Measurements from ENCODE around the gene NEK8.

Gene NEK8

DNA sequence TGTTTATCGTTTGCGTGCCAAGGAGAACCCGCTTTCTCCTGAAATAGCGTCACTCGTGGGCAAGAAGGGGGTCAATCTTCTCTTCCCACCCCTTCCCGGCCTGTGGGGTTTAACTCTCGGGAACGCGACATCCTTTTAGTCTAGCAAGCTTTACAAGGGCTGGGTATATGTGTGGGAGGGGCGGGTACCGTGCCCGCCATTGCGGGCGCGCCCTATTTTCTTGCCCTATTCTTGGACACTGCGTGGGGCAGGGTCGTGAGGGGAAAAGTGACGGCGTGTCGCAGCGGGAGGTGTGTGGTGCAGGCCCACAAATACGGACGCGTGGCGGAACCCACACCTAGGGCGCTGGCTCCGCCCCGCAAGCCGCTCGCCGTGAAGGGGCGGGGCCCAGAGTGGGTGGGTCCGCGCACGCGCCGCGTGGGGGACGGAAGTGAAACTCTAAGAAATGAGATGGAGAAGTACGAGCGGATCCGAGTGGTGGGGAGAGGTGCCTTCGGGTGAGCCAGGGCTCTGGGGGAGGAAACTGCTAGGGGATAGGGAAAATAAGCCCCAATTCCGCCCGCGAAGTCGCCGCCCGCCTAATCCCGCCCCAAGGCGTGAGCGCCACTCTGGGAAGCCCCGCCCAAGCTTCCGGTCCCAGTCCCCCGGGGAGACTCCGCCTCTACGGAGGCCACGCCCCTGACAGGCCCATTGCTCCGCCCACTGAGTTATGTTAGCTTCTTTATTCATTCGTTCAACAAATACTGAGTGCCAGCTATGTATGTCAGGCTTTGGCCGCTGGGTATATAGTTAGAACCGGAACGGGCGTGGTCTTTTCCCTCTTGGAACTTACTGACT, at the start of gene NEK8:
Gene NEK8, plus strand, starts transcription at position 425 of the 837 bp plus-strand sequence. Its CDS starts 26 bp downstream, at position 451.
- peak; percentile 85 for DNase-seq

DNA sequence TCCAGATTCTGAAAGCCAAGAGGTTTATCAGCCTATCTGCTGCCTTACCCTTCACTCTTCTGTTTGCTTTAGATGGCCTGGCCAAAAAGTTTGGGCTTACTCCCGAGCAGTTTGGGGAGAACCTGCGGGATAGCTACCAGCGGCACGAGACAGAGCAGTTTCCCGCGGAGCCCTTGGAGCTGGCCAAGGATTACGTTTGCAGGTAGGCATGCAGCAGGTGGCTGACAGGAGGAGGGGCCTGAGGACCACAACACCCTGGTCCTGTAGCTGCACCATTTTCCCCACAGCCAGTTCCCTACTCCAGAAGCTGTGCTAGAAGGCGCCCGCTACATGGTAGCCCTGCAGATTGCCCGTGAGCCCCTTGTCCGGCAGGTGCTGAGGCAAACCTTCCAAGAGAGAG, 45.9 kb upstream of the NEK8 start:
- DNase-seq, result no peak

DNA sequence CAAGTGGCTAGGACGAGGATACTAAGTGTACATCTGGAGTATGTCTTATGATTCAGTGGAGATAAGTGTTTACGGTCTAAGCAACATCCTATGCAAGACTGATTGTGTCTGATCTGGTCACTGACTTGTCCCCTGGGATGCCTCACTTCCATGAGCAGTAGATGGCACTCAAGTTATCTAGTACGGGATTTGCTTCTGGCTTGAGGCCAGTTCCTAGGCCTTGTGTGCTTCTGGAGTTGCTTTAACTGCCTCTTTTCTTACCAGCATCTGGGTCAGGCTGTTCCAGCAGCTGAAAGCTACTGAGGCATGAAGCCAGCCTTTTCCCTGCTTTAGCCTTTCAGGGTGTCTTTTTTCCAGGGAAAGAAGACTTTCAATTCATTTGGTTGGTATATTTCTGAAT, 43.6 kb upstream of the NEK8 start:
- peak; percentile 29 for DNase-seq

DNA sequence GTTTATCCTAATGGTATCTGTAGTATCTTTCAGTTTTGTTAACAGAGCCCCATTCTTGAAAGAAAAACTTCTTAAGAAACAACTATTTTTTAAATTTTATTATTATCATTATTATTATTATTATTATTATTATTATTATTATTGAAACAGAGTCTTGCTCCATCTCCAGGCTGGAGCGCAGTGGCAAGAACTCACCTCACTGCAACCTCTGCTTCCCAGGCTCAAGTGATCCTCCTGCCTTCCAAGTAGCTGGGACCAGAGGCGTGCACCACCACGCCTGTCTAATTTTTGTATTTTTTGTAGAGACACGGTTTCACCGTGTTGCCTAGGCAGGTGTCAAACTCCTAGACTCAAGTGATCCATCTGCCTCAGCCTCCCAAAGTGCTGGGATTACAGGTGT, 43.2 kb upstream of the NEK8 start:
- DNase-seq, result no peak

DNA sequence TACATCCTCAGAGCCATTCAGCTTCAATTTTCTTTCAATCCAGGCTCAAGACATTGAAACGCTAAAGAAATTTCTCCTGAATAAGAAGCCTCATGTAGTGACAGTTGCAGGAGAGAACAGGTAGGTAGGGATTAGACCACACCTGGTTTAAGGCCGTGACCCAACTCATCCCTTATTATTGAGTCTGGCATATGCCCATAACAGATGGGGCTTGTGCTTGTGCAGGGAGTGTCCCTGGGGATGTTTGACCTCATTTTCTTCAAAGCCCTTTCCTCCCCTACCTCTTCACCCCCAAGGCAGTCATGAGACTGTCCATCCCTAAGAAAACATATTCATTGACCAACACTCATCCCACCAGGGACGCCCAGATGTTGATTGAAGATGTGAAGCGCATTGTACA, 42.3 kb upstream of the NEK8 start:
- DNase-seq, result no peak

DNA sequence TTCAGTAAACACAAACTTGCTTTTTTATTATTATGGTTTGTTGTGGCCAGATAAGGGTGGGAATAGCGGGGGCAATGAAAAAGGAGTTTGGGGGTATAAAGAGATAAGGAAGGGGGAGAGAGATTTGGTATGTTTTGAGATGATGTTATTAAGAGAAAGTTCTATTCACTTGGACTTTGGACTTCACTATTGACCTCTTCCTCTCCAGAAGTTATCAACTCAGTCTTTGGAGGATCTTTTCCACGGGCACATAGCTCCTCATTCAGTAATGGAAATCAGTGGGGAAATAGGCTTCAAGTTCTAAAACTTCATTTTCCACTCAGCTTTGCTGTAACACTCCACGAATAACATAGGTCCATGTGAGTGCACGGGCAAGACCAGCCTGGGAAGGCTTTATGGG, 40.1 kb upstream of the NEK8 start:
- DNase-seq, result no peak

DNA sequence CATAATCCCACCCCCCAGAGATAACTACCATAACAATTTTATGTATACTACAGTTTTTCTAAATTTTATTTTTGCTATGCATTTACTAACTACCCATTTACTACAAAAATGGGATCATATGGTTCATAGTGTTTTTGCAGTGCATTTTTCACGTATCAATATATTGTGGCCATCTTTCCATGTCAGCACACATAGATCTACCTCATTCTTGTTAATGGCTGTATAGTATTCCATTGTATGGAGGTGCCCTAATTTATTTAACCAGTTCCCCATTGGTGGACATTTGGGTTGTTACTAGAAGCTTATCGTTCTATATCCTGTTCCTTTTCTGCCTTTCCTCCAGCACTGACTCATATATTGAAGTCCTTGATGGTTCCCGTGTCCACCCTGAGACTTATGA, 39.6 kb upstream of the NEK8 start:
- no peak for DNase-seq

DNA sequence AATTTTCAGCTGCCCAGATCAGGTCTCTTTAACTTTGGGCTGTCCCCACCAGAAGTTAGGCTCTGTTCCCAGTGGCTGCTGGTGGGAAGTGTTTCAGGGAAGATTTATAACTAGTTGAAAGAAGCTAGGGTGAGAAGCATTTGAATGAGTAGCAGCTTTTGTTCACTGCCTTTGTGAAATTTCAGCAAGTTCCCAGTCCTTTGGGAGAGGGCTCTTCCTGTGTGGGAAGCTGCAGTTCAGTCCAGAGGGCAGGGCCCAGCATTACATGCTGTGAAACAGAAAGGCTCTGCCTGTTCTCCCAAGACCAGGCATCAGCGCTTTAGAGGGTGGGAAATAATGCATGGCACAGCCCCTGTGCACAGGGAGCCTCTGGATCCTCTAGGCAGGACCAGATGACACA, 34.7 kb upstream of the NEK8 start:
- no peak for DNase-seq

DNA sequence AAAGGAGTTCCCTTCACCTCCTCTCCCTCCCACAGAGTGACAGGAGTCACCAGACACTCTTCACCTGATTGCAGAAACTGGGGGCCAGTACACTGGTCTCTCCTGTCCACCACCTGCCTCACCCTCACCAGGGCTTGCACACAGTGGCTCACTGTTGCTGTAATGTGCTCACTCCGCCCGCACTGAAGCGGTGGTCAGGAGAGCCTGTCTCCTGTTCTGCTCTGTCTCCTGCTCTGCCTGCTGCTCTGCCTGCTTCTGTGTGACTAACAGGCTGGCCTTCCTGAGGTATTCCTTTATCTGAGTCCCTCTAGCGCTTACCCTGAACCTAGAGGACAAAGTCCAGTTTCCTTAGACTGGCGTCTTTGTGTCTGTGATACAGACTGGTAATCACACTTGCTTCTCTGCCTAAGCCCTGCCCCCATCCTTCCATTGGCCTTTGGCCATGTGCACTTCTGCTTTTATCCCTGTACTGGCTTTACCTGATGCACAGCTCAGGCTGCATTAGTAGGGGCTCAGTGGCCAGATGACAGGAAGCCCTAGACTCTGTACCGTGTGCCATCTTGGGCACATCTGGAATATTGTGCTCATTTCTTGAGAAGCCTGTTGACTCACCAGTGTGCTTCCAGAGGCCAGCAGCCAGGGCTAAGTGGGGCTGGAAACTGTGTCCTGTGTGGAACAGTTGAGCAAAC, 30.2 kb upstream of the NEK8 start:
- DNase-seq, result no peak

DNA sequence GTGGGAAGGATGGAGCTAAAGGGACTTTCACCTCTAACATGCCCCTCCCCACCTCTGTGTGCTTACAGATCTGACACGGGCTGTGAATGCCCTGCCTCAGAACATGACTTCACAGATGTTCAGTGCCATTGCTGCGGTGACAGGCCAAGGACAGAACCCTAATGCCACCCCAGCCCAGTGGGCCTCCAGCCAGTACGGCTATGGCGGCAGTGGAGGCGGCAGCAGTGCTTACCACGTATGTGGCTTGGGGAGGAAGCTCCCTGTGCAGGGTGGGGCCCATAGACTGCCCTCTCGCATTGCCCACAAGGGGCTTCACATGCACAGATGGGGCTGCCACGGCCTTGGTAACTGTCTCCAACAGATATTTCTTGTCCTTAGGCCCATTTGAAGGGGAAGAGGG, 28.3 kb upstream of the NEK8 start:
- no peak for DNase-seq

DNA sequence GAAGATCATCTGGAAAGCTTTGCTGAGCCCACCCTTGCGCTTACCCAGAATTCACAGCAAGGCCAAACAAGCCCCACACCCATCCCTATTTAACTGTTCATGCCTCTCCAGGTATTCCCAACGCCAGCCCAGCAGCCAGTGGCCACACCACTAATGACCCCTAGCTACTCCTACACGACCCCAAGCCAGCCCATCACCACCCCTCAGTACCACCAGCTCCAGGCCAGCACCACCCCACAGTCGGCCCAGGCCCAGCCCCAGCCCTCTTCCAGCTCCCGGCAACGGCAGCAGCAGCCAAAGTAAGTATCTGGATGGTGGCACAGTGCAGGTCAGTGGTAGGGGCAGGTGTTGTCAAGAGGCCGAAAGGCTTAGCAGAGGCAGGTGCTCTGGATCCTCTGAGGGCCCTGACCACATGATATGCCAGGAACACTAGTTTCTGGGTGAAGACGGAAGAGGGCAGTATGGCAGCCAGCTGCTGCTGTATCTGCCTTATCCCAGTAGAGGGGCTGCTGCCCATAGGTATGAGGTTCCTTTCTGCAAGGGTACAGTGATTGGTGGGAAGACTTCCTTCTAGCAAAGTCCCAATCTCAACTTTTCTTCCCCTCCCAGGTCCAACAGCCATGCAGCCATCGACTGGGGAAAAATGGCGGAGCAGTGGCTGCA, 27.6 kb upstream of the NEK8 start:
- DNase-seq, result no peak

DNA sequence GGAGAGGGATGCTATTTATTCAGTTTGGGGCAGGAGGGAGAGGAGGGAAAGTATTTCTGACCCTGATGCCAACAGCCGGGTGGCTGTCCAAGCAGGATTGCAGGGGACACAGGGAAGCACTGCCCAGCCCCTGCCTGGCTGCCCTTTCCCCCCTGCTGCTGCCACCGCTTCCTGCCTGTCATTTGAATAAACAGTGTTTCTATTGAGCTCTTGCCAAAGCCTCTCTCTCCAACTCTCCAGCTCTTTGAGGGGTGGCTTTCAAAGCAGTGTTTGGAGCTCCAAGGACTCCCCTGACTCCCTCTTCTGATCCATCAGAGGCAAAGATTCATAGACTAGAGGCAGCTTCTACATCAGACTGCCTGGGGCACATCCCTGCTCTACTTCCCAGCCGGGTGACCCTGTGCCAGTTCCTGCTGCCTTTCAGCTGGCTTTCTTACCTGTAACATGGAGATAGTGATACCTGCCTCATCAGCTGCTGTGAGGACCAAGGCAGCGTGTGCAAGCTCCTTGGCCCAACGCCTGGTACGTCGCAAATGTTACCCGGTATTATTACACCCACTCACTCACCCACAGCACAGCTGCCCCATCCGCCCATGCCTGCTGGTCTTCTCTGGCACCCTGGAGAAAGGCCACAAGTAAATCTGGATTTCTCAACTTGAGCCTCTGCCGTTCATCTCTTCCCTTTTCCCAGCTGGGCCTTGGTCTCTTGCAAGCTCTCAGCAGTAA, 26.4 kb upstream of the NEK8 start:
- peak; percentile 75 for DNase-seq

DNA sequence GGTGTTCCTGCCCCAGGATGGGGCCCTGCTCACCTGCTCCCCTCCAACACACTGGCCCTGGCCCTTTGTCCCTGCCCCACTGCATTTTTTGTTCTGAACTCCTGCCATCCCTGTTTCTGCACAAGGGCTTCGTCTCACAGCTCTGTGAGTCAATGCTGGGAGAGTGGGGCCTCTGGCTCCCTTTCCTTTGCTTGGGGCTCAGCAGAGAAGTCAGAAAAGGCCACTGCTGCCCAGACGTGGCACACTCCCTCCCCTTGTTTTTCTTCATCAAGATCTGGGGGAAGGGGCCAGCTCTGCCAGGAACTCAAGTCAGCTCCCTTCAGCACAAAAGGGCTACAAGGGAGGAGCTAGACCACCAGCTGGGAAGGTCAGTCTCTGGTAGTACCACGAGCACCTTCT, 25.8 kb upstream of the NEK8 start:
- no peak for DNase-seq

DNA sequence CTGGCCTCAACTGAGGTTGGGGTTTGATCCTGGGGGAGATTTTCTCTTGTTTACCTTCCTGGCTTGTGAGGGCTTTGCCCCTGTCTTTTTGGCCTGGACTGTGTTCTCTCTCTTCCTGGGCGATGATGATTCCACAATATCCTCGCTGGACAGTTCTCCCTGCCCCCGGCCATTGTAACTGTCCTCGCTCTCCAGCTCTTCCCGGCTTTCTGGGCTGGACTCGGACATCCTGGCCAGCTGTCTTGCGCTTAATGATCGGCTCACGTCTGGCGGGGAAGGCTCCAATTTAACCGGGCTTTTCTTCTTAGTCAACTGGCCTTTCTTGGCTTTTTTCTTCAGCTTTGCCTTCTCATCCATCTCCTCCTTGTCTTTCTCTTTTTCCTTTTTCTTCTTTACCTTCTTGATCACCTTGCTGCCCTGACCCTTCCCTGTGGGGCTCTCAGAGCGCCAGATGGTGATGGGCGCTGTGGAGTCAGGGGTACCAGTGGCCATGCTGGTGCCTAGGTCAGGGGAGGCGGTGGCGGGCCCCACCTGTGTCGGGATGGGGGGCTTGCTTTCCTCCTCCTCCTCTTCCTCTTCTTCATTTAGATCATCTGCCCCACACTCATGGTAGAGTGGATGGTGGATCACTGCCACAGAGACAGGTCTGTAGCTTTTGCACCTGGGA, 24.9 kb upstream of the NEK8 start:
- no peak for DNase-seq

DNA sequence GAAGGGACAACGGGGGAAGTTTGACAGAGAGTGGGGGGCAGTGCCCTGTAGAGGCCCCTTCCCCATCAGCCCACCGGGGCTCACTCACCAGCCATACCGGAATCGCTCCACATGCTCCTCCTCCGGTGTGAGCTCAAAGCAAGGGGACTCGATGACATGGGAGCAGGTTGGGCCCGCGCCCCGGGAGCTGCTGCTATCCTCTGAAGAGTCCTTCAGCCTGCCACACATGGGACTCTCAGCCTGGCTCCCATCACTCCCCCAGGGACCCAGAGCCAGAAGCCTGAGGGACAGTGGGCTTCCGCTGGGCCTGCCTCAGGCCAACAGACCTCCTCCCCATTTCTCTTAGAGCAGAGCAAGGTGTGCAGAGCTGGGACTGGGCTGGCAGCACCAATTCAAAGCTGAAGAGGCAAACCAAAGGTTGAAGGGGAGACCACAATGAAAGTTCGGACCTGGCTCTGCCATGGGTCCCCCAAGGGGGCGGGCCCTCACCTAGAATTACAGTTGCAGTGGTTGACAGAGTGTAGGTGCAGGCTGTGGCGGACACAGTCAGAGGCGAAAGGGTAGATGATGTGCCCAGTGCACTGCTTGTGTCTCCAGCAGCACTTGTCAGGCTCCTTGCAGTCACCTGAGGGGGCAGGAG, 24.2 kb upstream of the NEK8 start:
- DNase-seq, result no peak

DNA sequence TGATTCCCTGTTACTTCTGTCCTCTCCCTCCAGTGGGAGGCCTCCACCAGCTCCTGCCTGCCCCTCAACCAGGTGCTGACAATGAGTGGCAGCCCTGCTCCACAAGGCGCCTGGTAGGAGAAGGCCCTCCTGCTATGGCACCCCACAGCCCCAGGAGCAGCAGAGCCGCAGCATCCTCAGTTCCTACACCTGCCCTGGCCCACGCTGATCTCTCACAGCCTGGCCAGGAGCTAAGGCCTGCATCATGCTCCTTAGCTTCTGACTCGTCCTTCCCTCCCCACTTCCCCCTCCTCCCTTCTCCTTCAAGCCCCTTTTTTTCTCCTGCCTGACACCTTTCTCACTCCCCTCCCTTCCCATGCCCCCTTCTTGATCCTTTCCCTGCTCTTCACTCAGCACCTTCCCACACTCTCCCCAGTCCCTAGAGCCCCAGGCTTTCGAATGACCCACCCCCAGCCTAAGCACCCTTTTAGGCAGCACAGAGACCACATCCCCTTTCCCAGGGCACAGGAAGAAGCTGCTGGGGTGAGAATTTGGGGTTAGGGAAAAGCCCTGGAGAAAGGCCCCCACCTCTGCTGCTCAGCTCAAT, 23.4 kb upstream of the NEK8 start:
- peak; percentile 18 for DNase-seq

DNA sequence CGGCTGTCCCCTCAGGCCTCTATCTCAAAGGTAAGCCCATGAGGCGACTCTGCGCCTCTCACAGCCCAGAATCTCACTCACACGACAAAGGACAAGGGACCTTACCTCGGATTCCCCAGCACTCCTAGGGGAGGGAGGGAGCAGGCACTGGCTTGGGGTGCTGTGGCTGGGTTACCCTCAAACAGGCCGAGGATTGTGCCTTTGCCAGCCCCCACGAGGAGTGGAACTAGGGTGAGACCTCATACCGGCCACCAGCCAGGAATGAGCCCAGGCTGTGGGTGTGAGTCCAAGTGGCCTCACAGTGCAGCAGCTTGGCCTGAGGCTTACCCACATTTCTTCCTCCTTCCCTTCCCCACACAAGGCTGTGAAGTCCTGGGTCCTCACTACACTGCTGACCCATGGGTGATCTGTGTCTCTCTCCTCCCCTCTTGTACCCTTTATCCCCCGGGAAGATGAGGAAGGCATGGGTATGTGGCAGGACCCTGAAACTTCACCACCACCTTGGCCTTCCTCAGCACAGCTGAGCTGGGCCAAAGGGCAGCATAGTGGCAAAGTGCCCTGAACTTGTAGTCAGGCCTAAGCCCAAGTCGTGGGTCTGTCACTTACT, 22.8 kb upstream of the NEK8 start:
- no peak for DNase-seq

DNA sequence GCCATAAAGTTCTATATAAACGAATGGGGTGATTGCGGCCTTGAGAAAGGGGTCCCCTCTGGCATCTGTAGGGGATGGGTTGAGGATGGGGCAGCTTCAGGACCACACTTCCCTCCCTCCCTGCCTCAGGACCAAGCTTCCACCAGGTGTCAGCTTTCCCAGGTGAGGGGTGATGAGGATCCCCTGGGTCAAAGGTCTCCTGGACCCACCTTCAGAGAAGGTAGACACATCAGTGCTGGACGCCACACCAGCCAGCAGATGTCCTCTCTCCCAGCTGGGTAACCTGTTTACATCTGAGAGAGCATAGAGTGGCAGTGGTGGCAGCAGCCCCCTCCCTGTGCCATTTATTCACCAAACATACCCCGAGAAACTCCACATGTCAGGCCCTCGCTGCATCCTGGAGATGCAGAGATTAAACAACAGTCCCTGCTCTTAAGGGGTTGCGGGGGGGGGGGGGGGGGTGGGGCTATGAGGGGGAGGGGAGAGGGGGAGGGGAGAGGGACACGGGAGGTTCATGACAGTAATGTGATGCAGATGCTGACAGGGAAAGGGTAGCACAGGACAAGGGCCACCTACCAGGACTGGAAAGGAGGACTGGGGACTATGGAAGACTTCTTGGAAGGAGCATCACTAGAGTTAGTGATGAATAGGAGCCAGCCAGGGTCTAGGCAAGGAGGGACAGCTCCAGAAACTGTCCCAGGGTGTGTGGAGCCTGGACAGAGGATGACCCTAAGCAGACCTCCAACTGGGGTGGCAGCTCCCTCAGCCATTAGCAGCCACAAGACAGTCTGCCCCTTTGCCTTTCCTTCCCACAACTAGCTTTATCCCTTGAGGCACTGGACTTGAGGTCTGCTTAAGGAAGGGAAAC, 21.9 kb upstream of the NEK8 start:
- DNase-seq, result no peak

DNA sequence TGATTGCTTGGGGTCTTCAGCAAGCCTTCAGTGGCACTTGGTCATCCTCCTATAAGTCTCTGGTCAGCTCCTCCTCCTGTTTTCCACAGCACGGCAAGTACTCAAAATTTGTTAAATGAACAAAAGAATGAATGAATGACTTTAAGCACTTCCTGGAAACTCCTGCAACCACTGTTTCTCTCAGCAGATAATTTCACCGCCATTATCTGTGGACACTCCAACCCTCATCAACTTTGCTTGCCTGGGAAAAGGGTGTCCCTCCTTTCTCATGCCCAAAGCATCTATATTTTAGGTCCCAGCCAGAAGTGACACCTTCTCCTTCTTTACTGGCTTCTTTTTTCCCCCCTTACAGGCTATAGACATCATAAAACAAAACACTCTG, 21.3 kb upstream of the NEK8 start:
- DNase-seq, result no peak

All from COR-L47 (cell line).